ENCODE results near the gene DENND5A.

DNA sequence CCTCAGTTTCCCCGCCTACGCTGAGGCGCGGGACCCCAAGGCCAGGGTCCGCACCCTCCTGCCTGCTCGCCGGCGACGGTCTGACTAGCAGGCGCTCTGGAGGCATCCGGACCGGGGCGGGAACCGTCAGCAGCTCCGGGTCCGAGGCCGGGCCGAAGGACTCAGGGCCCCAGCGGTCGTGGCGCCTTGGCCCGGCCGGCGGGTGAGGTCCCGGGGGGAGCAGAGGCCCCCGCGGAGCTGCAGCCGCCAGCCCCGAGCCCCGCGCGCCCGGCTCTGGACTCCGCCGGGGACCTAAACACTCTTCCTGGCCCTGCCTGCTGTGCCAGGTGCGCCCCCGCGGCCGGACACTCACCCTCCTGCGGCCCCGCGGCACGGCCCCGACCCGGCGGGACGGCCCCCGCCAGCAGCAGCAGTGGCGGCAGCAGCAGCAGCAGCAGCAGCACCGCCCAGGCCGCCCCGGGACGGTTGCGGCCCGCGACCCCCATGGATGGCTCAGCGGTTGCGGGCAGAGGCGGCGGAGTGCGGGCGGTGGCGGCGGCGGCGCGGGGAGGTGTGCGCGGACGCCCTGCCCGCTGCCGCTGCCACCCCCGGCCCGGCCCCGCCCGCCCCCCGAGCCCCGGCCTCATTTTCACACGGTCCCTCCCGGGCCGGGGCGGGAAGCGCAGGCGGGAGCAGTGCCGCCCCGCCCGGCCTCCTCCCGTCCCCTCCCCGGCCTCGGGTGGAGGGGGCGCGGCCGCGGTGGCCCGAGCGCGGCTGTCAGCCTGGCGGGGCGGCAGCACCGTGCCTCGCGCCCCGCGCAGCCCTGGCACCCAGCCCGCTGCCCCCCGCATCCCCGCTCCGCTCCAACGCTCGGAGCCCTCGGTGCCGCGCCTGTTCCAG, 173.9 kb downstream of the DENND5A start, which contains the start of gene SCUBE2:
- TF ChIP-seq E2F3 (CRISPR knock-in tag; IDR thresholded peaks at IDR 0.05) (no peak), PYGO2 (tag; IDR thresholded peaks at IDR 0.05) (no peak), ZNF239 (CRISPR knock-in tag; IDR thresholded peaks at IDR 0.05) (no peak), PREB (CRISPR knock-in tag; IDR thresholded peaks at IDR 0.05) (no peak), ZNF79 (CRISPR knock-in tag; IDR thresholded peaks at IDR 0.05; ENCODE audit: low read depth) (no peak)
- TF ChIP-seq, protein P1, sequence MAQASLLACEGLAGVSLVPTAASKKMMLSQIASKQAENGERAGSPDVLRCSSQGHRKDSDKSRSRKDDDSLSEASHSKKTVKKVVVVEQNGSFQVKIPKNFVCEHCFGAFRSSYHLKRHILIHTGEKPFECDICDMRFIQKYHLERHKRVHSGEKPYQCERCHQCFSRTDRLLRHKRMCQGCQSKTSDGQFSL (CRISPR knock-in tag; IDR thresholded peaks at IDR 0.05) = no peak
- TF ChIP-seq, protein P1 (tag; IDR thresholded peaks at IDR 0.05) = no peak
- TF ChIP-seq, protein P2, sequence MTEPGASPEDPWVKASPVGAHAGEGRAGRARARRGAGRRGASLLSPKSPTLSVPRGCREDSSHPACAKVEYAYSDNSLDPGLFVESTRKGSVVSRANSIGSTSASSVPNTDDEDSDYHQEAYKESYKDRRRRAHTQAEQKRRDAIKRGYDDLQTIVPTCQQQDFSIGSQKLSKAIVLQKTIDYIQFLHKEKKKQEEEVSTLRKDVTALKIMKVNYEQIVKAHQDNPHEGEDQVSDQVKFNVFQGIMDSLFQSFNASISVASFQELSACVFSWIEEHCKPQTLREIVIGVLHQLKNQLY (CRISPR knock-in tag; conservative IDR thresholded peaks at IDR 0.05) = no peak
